Mesenchymal stem cell (in vitro differentiated cells and primary cell): ENCODE measurements around the gene NOTCH1.

Source experiments
- DNase-seq: peaks from one replicate; pipeline ENCODE4 v3.0.0-alpha.2; 2013
- H2AFZ ChIP-seq: one replicate; pipeline ENCODE4 v1.6.1; 2013; ENCODE audit warnings: low read depth, mild to moderate bottlenecking, control low read depth, inconsistent platforms, low read length, moderate library complexity
- H2AK5ac ChIP-seq: 2 replicates; pipeline ENCODE4 v1.6.1; 2013; ENCODE audit warnings: low read length, moderate library complexity, mild to moderate bottlenecking, inconsistent platforms; ENCODE audit not compliant: severe bottlenecking
- H2BK120ac ChIP-seq: one replicate; pipeline ENCODE4 v1.6.1; 2013; ENCODE audit warnings: low read depth, mild to moderate bottlenecking, inconsistent platforms, low read length, moderate library complexity
- H2BK12ac ChIP-seq, 2 experiments: one replicate each; pipeline ENCODE4 v1.6.1; 2013; ENCODE audit warnings: inconsistent platforms in 2 of 2, low read length in 2 of 2, mild to moderate bottlenecking in 2 of 2, moderate library complexity in 2 of 2, control low read depth in 1 of 2
- H2BK15ac ChIP-seq: one replicate; pipeline ENCODE4 v1.6.1; 2013; ENCODE audit warnings: mild to moderate bottlenecking, low read depth, inconsistent platforms; ENCODE audit not compliant: poor library complexity, severe bottlenecking
- H2BK5ac ChIP-seq: 2 replicates; pipeline ENCODE4 v1.6.1; 2013; ENCODE audit warnings: low read depth, mild to moderate bottlenecking, low read length, control low read depth, inconsistent platforms; ENCODE audit not compliant: poor library complexity, severe bottlenecking
- H3K14ac ChIP-seq, 2 experiments: one replicate each; pipeline ENCODE4 v1.6.1; 2013; ENCODE audit warnings: inconsistent platforms in 2 of 2, low read length in 2 of 2, control low read depth in 1 of 2, mild to moderate bottlenecking in 1 of 2, moderate library complexity in 1 of 2
- H3K18ac ChIP-seq, 2 experiments: one replicate each; pipeline ENCODE4 v1.6.1; 2013; ENCODE audit warnings: inconsistent platforms in 2 of 2, low read length in 2 of 2, control low read depth in 1 of 2, low read depth in 1 of 2, mild to moderate bottlenecking in 1 of 2
- H3K23ac ChIP-seq, 2 experiments: one replicate each; pipeline ENCODE4 v1.6.1; 2013; ENCODE audit warnings: inconsistent platforms in 2 of 2, low read length in 2 of 2, mild to moderate bottlenecking in 2 of 2, moderate library complexity in 2 of 2, control low read depth in 1 of 2
- H3K27ac ChIP-seq: 2 replicates; pipeline ENCODE4 v1.5.1; 2013; ENCODE audit warnings: mild to moderate bottlenecking, moderate library complexity, low read length, control low read depth, inconsistent platforms; ENCODE audit not compliant: poor library complexity, severe bottlenecking
- H3K27me3 ChIP-seq, 2 experiments: 2 replicates each; pipeline versions ENCODE4 v1.6.1 to v1.7.0; 2013; ENCODE audit warnings: low read length in 2 of 2, mild to moderate bottlenecking in 2 of 2, moderate library complexity in 2 of 2, control low read depth in 1 of 2, inconsistent platforms in 1 of 2; ENCODE audit not compliant: control insufficient read depth in 1 of 2, insufficient read depth in 1 of 2
- H3K36me3 ChIP-seq, 2 experiments: 2 replicates each; pipeline versions ENCODE4 v1.6.1 to v1.7.0; 2013; ENCODE audit warnings: low read length in 2 of 2, control low read depth in 1 of 2, inconsistent platforms in 1 of 2, low read depth in 1 of 2, mild to moderate bottlenecking in 1 of 2; ENCODE audit not compliant: insufficient read depth in 2 of 2, control insufficient read depth in 1 of 2
- H3K4ac ChIP-seq, 2 experiments: one replicate each; pipeline ENCODE4 v1.6.1; 2013; ENCODE audit warnings: inconsistent platforms in 2 of 2, low read length in 2 of 2, mild to moderate bottlenecking in 2 of 2, moderate library complexity in 2 of 2, control low read depth in 1 of 2, low read depth in 1 of 2
- H3K4me1 ChIP-seq: 2 replicates; pipeline ENCODE4 v1.6.1; 2013; ENCODE audit warnings: low read depth, low read length, control low read depth; ENCODE audit not compliant: control insufficient read depth, insufficient read depth
- H3K4me2 ChIP-seq: 2 replicates; pipeline ENCODE4 v1.6.1; 2013; ENCODE audit warnings: low read length, mild to moderate bottlenecking, inconsistent platforms; ENCODE audit not compliant: poor library complexity, severe bottlenecking
- H3K4me3 ChIP-seq, 2 experiments: 2 replicates each; pipeline versions ENCODE4 v1.5.1 to v1.7.0; 2013; ENCODE audit warnings: low read length in 2 of 2, mild to moderate bottlenecking in 2 of 2, control low read depth in 1 of 2, low read depth in 1 of 2; ENCODE audit not compliant: insufficient read depth in 1 of 2
- H3K79me1 ChIP-seq: replicated peaks from 2 replicates; pipeline ENCODE4 v1.6.1; 2013; ENCODE audit warnings: mild to moderate bottlenecking, control low read depth, low read length, inconsistent platforms; ENCODE audit not compliant: poor library complexity, severe bottlenecking
- H3K9ac ChIP-seq: 2 replicates; pipeline ENCODE4 v1.7.0; 2013; ENCODE audit warnings: mild to moderate bottlenecking, low read length, moderate library complexity
- H3K9me3 ChIP-seq: 2 replicates; pipeline ENCODE4 v1.7.0; 2013; ENCODE audit warnings: mild to moderate bottlenecking, low read length; ENCODE audit not compliant: control insufficient read depth
- H4K8ac ChIP-seq: one replicate; pipeline ENCODE4 v1.6.1; 2013; ENCODE audit warnings: inconsistent platforms, mild to moderate bottlenecking, low read length, moderate library complexity
- H4K91ac ChIP-seq: one replicate; pipeline ENCODE4 v1.6.1; 2013; ENCODE audit warnings: mild to moderate bottlenecking, low read length, inconsistent platforms
- WGBS: methylation state at CpG from one replicate; pipeline ENCODE4 v1.1.7; 2013; ENCODE audit warnings: mixed read lengths; 5-methylcytosine and 5-hydroxymethylcytosine counted together

NOTCH1 gene

GRCh38 chr9:136537896-136538598 is 7.8 kb downstream of the NOTCH1 start:
- no peak overlapping the region for H2AK5ac ChIP-seq
- H3K23ac ChIP-seq: no peak overlapping the region
- peaks cover 30% of the 10 kb centered on the region for H3K4me1 ChIP-seq

GRCh38 chr9:136537411-136537810 is 8.4 kb downstream of the NOTCH1 start:
- H2AFZ ChIP-seq: no peak overlapping the region
- no peak overlapping the region for H3K23ac ChIP-seq
- no peak overlapping the region for H2AK5ac ChIP-seq
- no peak overlapping the region for H2BK120ac ChIP-seq
- H3K27me3 ChIP-seq: no peaks in the 10 kb centered on the region
- H3K4me1 ChIP-seq: peaks cover 30% of the 10 kb centered on the region
- peaks cover 0 to 85% of the 10 kb centered on the region in 2 experiments for H3K36me3 ChIP-seq
- no peak overlapping the region for H3K18ac ChIP-seq
- H3K9ac ChIP-seq: no peak overlapping the region
- H4K8ac ChIP-seq: no peak overlapping the region
- H3K4me2 ChIP-seq: no peak overlapping the region
- H4K91ac ChIP-seq: no peak overlapping the region
- no peak for DNase-seq
- H3K27ac ChIP-seq: no peak overlapping the region
- 97% methylated on average over 6 of the region's 7 CpGs for WGBS
- H2BK12ac ChIP-seq: no peak overlapping the region
- H3K9me3 ChIP-seq: no peaks in the 10 kb centered on the region
- H3K4me3 ChIP-seq: no peak overlapping the region
- no peak overlapping the region for H2BK5ac ChIP-seq
- H2BK15ac ChIP-seq: no peak overlapping the region
- no peak overlapping the region for H3K4ac ChIP-seq
- H3K79me1 ChIP-seq: peaks cover 64% of the 10 kb centered on the region
- no peak overlapping the region for H3K14ac ChIP-seq

More at GRCh38 chr9:136537896-136538598, 7.8 kb downstream of the NOTCH1 start:
- H3K4me3 ChIP-seq: no peak overlapping the region
- no peak overlapping the region for H4K8ac ChIP-seq
- H3K79me1 ChIP-seq: peaks cover 61% of the 10 kb centered on the region
- H2BK15ac ChIP-seq: no peak overlapping the region
- no peak overlapping the region for H4K91ac ChIP-seq
- no peak overlapping the region for H3K4ac ChIP-seq
- WGBS: 93% methylated on average over 20 of the region's 21 CpGs
- H3K9me3 ChIP-seq: no peaks in the 10 kb centered on the region
- H3K27ac ChIP-seq: no peak overlapping the region
- no peaks in the 10 kb centered on the region for H3K27me3 ChIP-seq
- no peak overlapping the region for H3K18ac ChIP-seq
- no peak overlapping the region for H2BK5ac ChIP-seq
- H2AFZ ChIP-seq: no peak overlapping the region
- no peak overlapping the region for H2BK12ac ChIP-seq
- H2BK120ac ChIP-seq: no peak overlapping the region
- H3K14ac ChIP-seq: no peak overlapping the region
- H3K9ac ChIP-seq: no peak overlapping the region
- no peak for DNase-seq
- no peak overlapping the region for H3K4me2 ChIP-seq
- peaks cover 0 to 85% of the 10 kb centered on the region in 2 experiments for H3K36me3 ChIP-seq

GRCh38 chr9:136536721-136537241 is 9.1 kb downstream of the NOTCH1 start:
- no peaks in the 10 kb centered on the region for H3K27me3 ChIP-seq
- no peak overlapping the region for H2BK12ac ChIP-seq
- peaks cover 69% of the 10 kb centered on the region for H3K79me1 ChIP-seq
- no peak overlapping the region for H2AK5ac ChIP-seq
- H2AFZ ChIP-seq: no peak overlapping the region
- H3K9me3 ChIP-seq: no peaks in the 10 kb centered on the region
- H2BK15ac ChIP-seq: no peak overlapping the region
- H3K36me3 ChIP-seq: peaks cover 0 to 85% of the 10 kb centered on the region in 2 experiments
- 92% methylated on average over 16 of the region's 16 CpGs for WGBS
- H3K18ac ChIP-seq: no peak overlapping the region
- H4K8ac ChIP-seq: no peak overlapping the region
- H3K27ac ChIP-seq: no peak overlapping the region
- no peak overlapping the region for H2BK120ac ChIP-seq
- no peak overlapping the region for H3K9ac ChIP-seq
- no peak overlapping the region for H2BK5ac ChIP-seq
- no peak overlapping the region for H4K91ac ChIP-seq
- peaks cover 30% of the 10 kb centered on the region for H3K4me1 ChIP-seq
- no peak for DNase-seq
- H3K4ac ChIP-seq: no peak overlapping the region
- H3K23ac ChIP-seq: no peak overlapping the region
- no peak overlapping the region for H3K4me3 ChIP-seq
- H3K14ac ChIP-seq: peak overlapping the region in 1 of 2 experiments; percentile 15
- H3K4me2 ChIP-seq: no peak overlapping the region

GRCh38 chr9:136536051-136536720 is 9.7 kb downstream of the NOTCH1 start:
- DNase-seq: no peak
- Histone ChIP-seq H3K4ac (no peak overlapping the region), H2AFZ (no peak overlapping the region), H3K36me3 (peaks cover 0 to 84% of the 10 kb centered on the region in 2 experiments), H3K27ac (no peak overlapping the region), H2BK120ac (no peak overlapping the region), H3K23ac (no peak overlapping the region), H3K9me3 (no peaks in the 10 kb centered on the region), H3K4me1 (peaks cover 35% of the 10 kb centered on the region), H4K91ac (no peak overlapping the region), H4K8ac (no peak overlapping the region), H3K79me1 (peaks cover 70% of the 10 kb centered on the region), H3K27me3 (no peaks in the 10 kb centered on the region), H2BK12ac (no peak overlapping the region), H3K4me2 (no peak overlapping the region), H2BK5ac (no peak overlapping the region), H2BK15ac (no peak overlapping the region), H3K14ac (peak overlapping the region in 1 of 2 experiments; percentile 15), H3K18ac (no peak overlapping the region), H3K9ac (no peak overlapping the region), H3K4me3 (no peak overlapping the region), H2AK5ac (no peak overlapping the region)
- 93% methylated on average over 20 of the region's 20 CpGs for WGBS
